ENCODE data around the gene CHAT.

CHAT gene

GRCh38 chr10:49631975-49632374, 18.1 kb downstream of the CHAT start:
- DNase-seq (ENCODE audit: low read depth in 2 of 2): no peak

- DNase-seq (ENCODE audit: low read depth in 2 of 2): no peak
Observed at GRCh38 chr10:49632406-49633317, 18.8 kb downstream of the CHAT start.

GRCh38 chr10:49633327-49634068, 19.7 kb downstream of the CHAT start:
- DNase-seq (ENCODE audit: low read depth in 2 of 2): no peak

GRCh38 chr10:49634069-49634660, 20.3 kb downstream of the CHAT start:
- DNase-seq (ENCODE audit: low read depth in 2 of 2): no peak

GRCh38 chr10:49642311-49642710, 28.5 kb downstream of the CHAT start:
- no peak for DNase-seq (ENCODE audit: low read depth in 2 of 2)

- no peak for DNase-seq (ENCODE audit: low read depth in 2 of 2)
Observed at GRCh38 chr10:49643241-49644034, 29.6 kb downstream of the CHAT start.

GRCh38 chr10:49644035-49644646, 30.3 kb downstream of the CHAT start:
- no peak for DNase-seq (ENCODE audit: low read depth in 2 of 2)

GRCh38 chr10:49645417-49645816, 31.6 kb downstream of the CHAT start:
- DNase-seq (ENCODE audit: low read depth in 2 of 2): no peak

- DNase-seq (ENCODE audit: low read depth in 2 of 2): no peak
Observed at GRCh38 chr10:49645871-49646870, 32.3 kb downstream of the CHAT start.

GRCh38 chr10:49647554-49647953, 33.7 kb downstream of the CHAT start:
- no peak for DNase-seq (ENCODE audit: low read depth in 2 of 2)

- DNase-seq (ENCODE audit: low read depth in 2 of 2): no peak
Observed at GRCh38 chr10:49647985-49648795, 34.4 kb downstream of the CHAT start.

GRCh38 chr10:49649294-49649693, 35.5 kb downstream of the CHAT start:
- no peak for DNase-seq (ENCODE audit: low read depth in 2 of 2)

GRCh38 chr10:49649936-49650723, 36.3 kb downstream of the CHAT start:
- DNase-seq (ENCODE audit: low read depth in 2 of 2): no peak

- DNase-seq (ENCODE audit: low read depth in 2 of 2): no peak
Observed at GRCh38 chr10:49650724-49651034, 36.8 kb downstream of the CHAT start.

- no peak for DNase-seq (ENCODE audit: low read depth in 2 of 2)
Observed at GRCh38 chr10:49651039-49651835, 37.4 kb downstream of the CHAT start.

- DNase-seq (ENCODE audit: low read depth in 2 of 2): no peak
Observed at GRCh38 chr10:49651917-49652316, 38.1 kb downstream of the CHAT start.

GRCh38 chr10:49652421-49653272, 38.8 kb downstream of the CHAT start:
- DNase-seq (ENCODE audit: low read depth in 2 of 2): no peak

Data from stimulated activated CD8-positive, alpha-beta memory T cell treated with anti-CD3 and anti-CD28 coated beads, Interleukin-7, amount 100 ng/mL, for 4 hours (primary cell).